Measurements from ENCODE around the gene ARHGEF17. TPM values are rescaled to one million over a fixed set of nuclear protein-coding genes. Genes with fewer than 3 reads are reported as not detected.

The ARHGEF17 gene
- total and polyA plus RNA-seq, 2 of the 13 experiments (the other 11 are each of a cell fraction or from before 2014, with no cell fraction given), result 10.7 to 28.8 TPM

GRCh38 chr11:73308961-73309919 lies 1.2 kb downstream of the ARHGEF17 start (continued):
- no peak for TF ChIP-seq ZFP41 (CRISPR knock-in tag; IDR thresholded peaks at IDR 0.05; ENCODE audit: borderline replicate concordance)
- TF ChIP-seq EEA1 (CRISPR knock-in tag; IDR thresholded peaks at IDR 0.05; ENCODE audit: borderline replicate concordance), result no peak
- TF ChIP-seq ZNF460 (CRISPR knock-in tag; IDR thresholded peaks at IDR 0.05; ENCODE audit: borderline replicate concordance), result no peak
- no peak for TF ChIP-seq RFXANK (CRISPR knock-in tag; IDR thresholded peaks at IDR 0.05)
- TF ChIP-seq CHD2 (IDR thresholded peaks at IDR 0.05; ENCODE audit: low read depth, low read length), result no peak
- no peak for TF ChIP-seq SNAPC2 (CRISPR knock-in tag; IDR thresholded peaks at IDR 0.05)
- peak; percentile 68; the same call in 1 of the 2 replicates for TF ChIP-seq NFAT5 (CRISPR knock-in tag; IDR thresholded peaks at IDR 0.05)
- TF ChIP-seq, protein P1, sequence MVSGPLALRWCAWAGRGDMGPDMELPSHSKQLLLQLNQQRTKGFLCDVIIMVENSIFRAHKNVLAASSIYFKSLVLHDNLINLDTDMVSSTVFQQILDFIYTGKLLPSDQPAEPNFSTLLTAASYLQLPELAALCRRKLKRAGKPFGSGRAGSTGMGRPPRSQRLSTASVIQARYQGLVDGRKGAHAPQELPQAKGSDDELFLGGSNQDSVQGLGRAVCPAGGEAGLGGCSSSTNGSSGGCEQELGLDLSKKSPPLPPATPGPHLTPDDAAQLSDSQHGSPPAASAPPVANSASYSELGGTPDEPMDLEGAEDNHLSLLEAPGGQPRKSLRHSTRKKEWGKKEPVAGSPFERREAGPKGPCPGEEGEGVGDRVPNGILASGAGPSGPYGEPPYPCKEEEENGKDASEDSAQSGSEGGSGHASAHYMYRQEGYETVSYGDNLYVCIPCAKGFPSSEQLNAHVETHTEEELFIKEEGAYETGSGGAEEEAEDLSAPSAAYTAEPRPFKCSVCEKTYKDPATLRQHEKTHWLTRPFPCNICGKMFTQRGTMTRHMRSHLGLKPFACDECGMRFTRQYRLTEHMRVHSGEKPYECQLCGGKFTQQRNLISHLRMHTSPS (CRISPR knock-in tag; IDR thresholded peaks at IDR 0.05; ENCODE audit: low read depth), result no peak; the same call in 1 of the 2 replicates
- no peak for TF ChIP-seq ATRX (CRISPR knock-in tag; IDR thresholded peaks at IDR 0.05; ENCODE audit: borderline replicate concordance)
- TF ChIP-seq KLF6 (CRISPR knock-in tag; IDR thresholded peaks at IDR 0.05), result peak; percentile 72; the same call in 1 of the 2 replicates
- TF ChIP-seq ZNF180 (CRISPR knock-in tag; IDR thresholded peaks at IDR 0.05; ENCODE audit: borderline replicate concordance, low read depth), result no peak
- no peak for TF ChIP-seq ZNF550 (CRISPR knock-in tag; IDR thresholded peaks at IDR 0.05; ENCODE audit: borderline replicate concordance)
- TF ChIP-seq IRF9 (CRISPR knock-in tag; IDR thresholded peaks at IDR 0.05; ENCODE audit: borderline replicate concordance), result no peak
- TF ChIP-seq, protein P2, sequence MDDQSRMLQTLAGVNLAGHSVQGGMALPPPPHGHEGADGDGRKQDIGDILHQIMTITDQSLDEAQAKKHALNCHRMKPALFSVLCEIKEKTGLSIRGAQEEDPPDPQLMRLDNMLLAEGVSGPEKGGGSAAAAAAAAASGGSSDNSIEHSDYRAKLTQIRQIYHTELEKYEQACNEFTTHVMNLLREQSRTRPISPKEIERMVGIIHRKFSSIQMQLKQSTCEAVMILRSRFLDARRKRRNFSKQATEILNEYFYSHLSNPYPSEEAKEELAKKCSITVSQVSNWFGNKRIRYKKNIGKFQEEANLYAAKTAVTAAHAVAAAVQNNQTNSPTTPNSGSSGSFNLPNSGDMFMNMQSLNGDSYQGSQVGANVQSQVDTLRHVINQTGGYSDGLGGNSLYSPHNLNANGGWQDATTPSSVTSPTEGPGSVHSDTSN (CRISPR knock-in tag; IDR thresholded peaks at IDR 0.05; ENCODE audit: borderline replicate concordance), result peak; percentile 70; the same call in 1 of the 2 replicates
- no peak for TF ChIP-seq SYNCRIP (IDR thresholded peaks at IDR 0.05; ENCODE audit: insufficient read depth, low read depth, low read length)
- no peak for TF ChIP-seq ATF7 (IDR thresholded peaks at IDR 0.05)
- TF ChIP-seq ATF7 (CRISPR knock-in tag; IDR thresholded peaks at IDR 0.05), result no peak
- no peak for TF ChIP-seq CAMTA2 (CRISPR knock-in tag; IDR thresholded peaks at IDR 0.05; ENCODE audit: borderline replicate concordance)

All from HepG2 (cell line).